Endodermal cell (in vitro differentiated cells): ENCODE measurements around the gene PAQR7. TPM values are rescaled to one million over a fixed set of nuclear protein-coding genes. Genes with fewer than 3 reads are reported as not detected.

Source experiments
- DNase-seq: peaks from one replicate; pipeline ENCODE4 v3.0.0-alpha.2; 2017
- H3K27ac ChIP-seq: 2 replicates; pipeline ENCODE4 v1.5.1; 2013; ENCODE audit warnings: mild to moderate bottlenecking, low read depth, low read length, moderate library complexity
- H3K27me3 ChIP-seq: 2 replicates; pipeline ENCODE4 v1.6.1; 2013; ENCODE audit warnings: mild to moderate bottlenecking, low read length, moderate library complexity; ENCODE audit not compliant: insufficient read depth, control insufficient read depth, poor library complexity, severe bottlenecking
- H3K36me3 ChIP-seq: 2 replicates; pipeline ENCODE4 v1.7.0; 2013; ENCODE audit warnings: mild to moderate bottlenecking, low read length, moderate library complexity; ENCODE audit not compliant: control insufficient read depth, insufficient read depth
- H3K4me1 ChIP-seq: one replicate; pipeline ENCODE4 v1.7.0; 2013; ENCODE audit warnings: low read length; ENCODE audit not compliant: control insufficient read depth, insufficient read depth
- H3K4me3 ChIP-seq: 2 replicates; pipeline ENCODE4 v1.5.1; 2013; ENCODE audit warnings: mild to moderate bottlenecking, low read length, moderate library complexity
- H3K9ac ChIP-seq: 2 replicates; pipeline ENCODE4 v1.6.1; 2013; ENCODE audit warnings: mild to moderate bottlenecking, low read length, moderate library complexity; ENCODE audit not compliant: poor library complexity, severe bottlenecking; ENCODE audit errors: extremely low read depth
- H3K9me3 ChIP-seq: 2 replicates; pipeline ENCODE4 v1.6.1; 2013; ENCODE audit warnings: mild to moderate bottlenecking, low read length, moderate library complexity; ENCODE audit not compliant: control insufficient read depth
- H3K27ac Mint-ChIP-seq: 2 replicates; pipeline ENCODE4 v1.8.0; 2020; ENCODE audit warnings: mixed read lengths
- H3K27me3 Mint-ChIP-seq: 2 replicates; pipeline ENCODE4 v1.8.0; 2021; ENCODE audit warnings: mild to moderate bottlenecking, mixed read lengths; ENCODE audit not compliant: insufficient read depth
- H3K36me3 Mint-ChIP-seq: 2 replicates; pipeline ENCODE4 v1.8.0; 2020; ENCODE audit warnings: low read depth, mixed read lengths
- H3K4me1 Mint-ChIP-seq: 2 replicates; pipeline ENCODE4 v1.8.0; 2020; ENCODE audit warnings: mixed read lengths
- H3K4me3 Mint-ChIP-seq: 2 replicates; pipeline ENCODE4 v1.8.0; 2020; ENCODE audit warnings: mild to moderate bottlenecking, moderate library complexity, mixed read lengths
- H3K9me3 Mint-ChIP-seq: 2 replicates; pipeline ENCODE4 v1.8.0; 2020; ENCODE audit warnings: mild to moderate bottlenecking, mixed read lengths
- WGBS, 2 experiments: methylation state at CpG; one replicate each; pipeline versions ENCODE4 v1.1.5 to v1.1.7; 2013; ENCODE audit warnings: missing lambda C conversion rate in 2 of 2, mixed read lengths in 1 of 2; ENCODE audit not compliant: insufficient coverage in 1 of 2, insufficient read length in 1 of 2; 5-methylcytosine and 5-hydroxymethylcytosine counted together
- total RNA-seq, 2 donors: library from RNA; stranded (reverse); fragmentation: NEBNext Ultra II Directional in 1 of 2; extraction: Animal tissue kit (Norgen Biotek cat#: 25700) in 1 of 2; gene quantifications; 2 replicates in 1 of 2; 3 replicates in 1 of 2; pipeline ENCODE4 v1.2.1, GENCODE V29; 2021
- TF ChIP-seq, protein P1 (sequence below): fragments of 200-600 bp; sonication (generic); conservative IDR thresholded peaks from 2 replicates; pipeline ENCODE4 v1.5.0; 2021; ENCODE audit warnings: antibody characterized with exemption, mild to moderate bottlenecking

PAQR7 gene
- total RNA-seq, 2 donors from 2014 or later, result 11.7 to 15.0 TPM

DNA sequence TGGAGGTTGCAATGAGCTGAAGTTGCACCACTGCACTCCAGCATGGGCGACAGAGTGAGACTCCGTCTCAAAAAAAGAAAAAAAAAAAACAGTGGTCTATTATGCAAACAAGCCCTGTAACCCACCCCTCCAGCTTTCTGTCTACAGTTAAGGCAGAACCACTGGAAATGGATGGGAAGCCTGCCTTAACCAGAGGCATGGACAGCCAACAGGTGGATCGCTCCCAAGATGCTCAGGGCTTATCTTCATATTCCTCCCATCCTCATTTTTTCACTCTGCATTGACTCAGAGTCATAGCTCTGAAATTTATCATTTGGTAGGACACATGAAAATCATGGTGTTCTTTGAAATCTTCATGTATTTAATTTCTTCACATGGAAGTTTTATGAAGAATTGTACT, 47.0 kb downstream of the PAQR7 start:
- H3K27me3 Mint-ChIP-seq, result peaks cover 15% of the 10 kb centered on the region
- H3K4me3 ChIP-seq, result no peak overlapping the region
- no peak overlapping the region for H3K27ac Mint-ChIP-seq
- peaks cover 57% of the 10 kb centered on the region for H3K36me3 ChIP-seq
- TF ChIP-seq, protein P1, sequence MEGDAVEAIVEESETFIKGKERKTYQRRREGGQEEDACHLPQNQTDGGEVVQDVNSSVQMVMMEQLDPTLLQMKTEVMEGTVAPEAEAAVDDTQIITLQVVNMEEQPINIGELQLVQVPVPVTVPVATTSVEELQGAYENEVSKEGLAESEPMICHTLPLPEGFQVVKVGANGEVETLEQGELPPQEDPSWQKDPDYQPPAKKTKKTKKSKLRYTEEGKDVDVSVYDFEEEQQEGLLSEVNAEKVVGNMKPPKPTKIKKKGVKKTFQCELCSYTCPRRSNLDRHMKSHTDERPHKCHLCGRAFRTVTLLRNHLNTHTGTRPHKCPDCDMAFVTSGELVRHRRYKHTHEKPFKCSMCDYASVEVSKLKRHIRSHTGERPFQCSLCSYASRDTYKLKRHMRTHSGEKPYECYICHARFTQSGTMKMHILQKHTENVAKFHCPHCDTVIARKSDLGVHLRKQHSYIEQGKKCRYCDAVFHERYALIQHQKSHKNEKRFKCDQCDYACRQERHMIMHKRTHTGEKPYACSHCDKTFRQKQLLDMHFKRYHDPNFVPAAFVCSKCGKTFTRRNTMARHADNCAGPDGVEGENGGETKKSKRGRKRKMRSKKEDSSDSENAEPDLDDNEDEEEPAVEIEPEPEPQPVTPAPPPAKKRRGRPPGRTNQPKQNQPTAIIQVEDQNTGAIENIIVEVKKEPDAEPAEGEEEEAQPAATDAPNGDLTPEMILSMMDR, result no peak
- H3K27ac ChIP-seq, result no peak overlapping the region
- no peak overlapping the region for H3K9ac ChIP-seq
- H3K36me3 Mint-ChIP-seq, result peaks cover 63% of the 10 kb centered on the region
- DNase-seq, result no peak
- peaks cover 23% of the 10 kb centered on the region for H3K4me1 ChIP-seq
- no peaks in the 10 kb centered on the region for H3K9me3 ChIP-seq
- H3K4me1 Mint-ChIP-seq, result peaks cover 21% of the 10 kb centered on the region
- peaks cover 20% of the 10 kb centered on the region for H3K27me3 ChIP-seq
- WGBS, 2 experiments, result 90 to 100% methylated on average over 1 to 3 of the region's 3 CpGs
- H3K4me3 Mint-ChIP-seq, result no peak overlapping the region
- H3K9me3 Mint-ChIP-seq, result no peaks in the 10 kb centered on the region

DNA sequence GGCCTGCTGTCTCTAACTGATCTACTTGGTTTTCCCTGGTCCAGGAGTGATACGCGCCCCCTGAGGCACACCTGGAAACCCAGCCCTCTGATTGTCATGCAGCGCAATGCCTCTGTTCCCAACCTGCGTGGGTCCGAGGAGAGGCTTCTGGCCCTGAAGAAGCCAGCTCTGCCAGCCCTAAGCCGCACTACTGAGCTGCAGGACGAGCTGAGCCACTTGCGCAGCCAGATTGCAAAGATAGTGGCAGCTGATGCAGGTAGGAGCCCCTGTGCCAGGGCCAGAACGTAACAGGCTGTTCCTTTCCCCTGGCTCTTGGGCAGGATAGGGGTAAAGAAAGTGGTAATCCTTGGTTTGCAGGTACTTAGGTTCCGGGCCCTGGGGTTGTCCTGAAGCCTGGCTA, 48.9 kb downstream of the PAQR7 start:
- TF ChIP-seq, protein P1, result no peak
- Mint-ChIP-seq H3K36me3 (peaks cover 51% of the 10 kb centered on the region), H3K4me3 (no peak overlapping the region), H3K27ac (no peak overlapping the region), H3K27me3 (peaks cover 19% of the 10 kb centered on the region), H3K4me1 (peaks cover 15% of the 10 kb centered on the region), H3K9me3 (no peaks in the 10 kb centered on the region)
- DNase-seq, result no peak
- no peak overlapping the region for H3K9ac ChIP-seq
- no peaks in the 10 kb centered on the region for H3K9me3 ChIP-seq
- WGBS, 2 experiments, result 89 to 90% methylated on average over 5 to 10 of the region's 10 CpGs
- H3K4me3 ChIP-seq, result no peak overlapping the region
- H3K27ac ChIP-seq, result no peak overlapping the region
- peaks cover 20% of the 10 kb centered on the region for H3K27me3 ChIP-seq
- H3K36me3 ChIP-seq, result peaks cover 48% of the 10 kb centered on the region
- peaks cover 9% of the 10 kb centered on the region for H3K4me1 ChIP-seq

DNA sequence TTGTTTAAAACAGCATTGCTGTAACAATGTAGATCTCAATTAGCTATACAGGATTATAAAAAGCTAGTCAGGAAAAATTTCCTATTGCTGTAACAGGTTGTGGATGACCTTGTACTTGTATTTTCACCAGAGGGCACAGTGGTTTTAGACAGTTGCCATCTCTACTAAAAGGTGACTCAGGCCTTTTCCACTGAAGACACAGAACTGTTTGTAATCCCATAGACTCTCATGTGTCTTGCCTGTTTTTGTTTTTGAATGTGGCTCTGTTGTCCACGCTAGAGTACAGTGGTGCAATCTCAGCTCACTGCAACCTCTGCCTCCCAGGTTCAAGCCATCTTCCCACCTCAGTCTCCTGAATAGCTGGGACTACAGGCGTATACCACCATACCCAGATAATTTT, 49.9 kb downstream of the PAQR7 start:
- no peaks in the 10 kb centered on the region for H3K9me3 Mint-ChIP-seq
- peaks cover 38% of the 10 kb centered on the region for H3K36me3 ChIP-seq
- H3K27me3 ChIP-seq, result peaks cover 15% of the 10 kb centered on the region
- no peak overlapping the region for H3K9ac ChIP-seq
- no peak overlapping the region for H3K4me3 ChIP-seq
- TF ChIP-seq, protein P1, result no peak
- H3K27ac Mint-ChIP-seq, result no peak overlapping the region
- H3K4me3 Mint-ChIP-seq, result no peak overlapping the region
- H3K4me1 ChIP-seq, result no peaks in the 10 kb centered on the region
- no peaks in the 10 kb centered on the region for H3K9me3 ChIP-seq
- WGBS, 2 experiments, result 83 to 98% methylated on average over 1 to 2 of the region's 2 CpGs
- no peak for DNase-seq
- H3K4me1 Mint-ChIP-seq, result peaks cover 15% of the 10 kb centered on the region
- H3K27me3 Mint-ChIP-seq, result peaks cover 19% of the 10 kb centered on the region
- no peak overlapping the region for H3K27ac ChIP-seq
- peaks cover 44% of the 10 kb centered on the region for H3K36me3 Mint-ChIP-seq
